Tibial nerve (tissue), 4 donors: Measurements from ENCODE around the gene FAM222B. TPM values are rescaled to one million over a fixed set of nuclear protein-coding genes. Genes with fewer than 3 reads are reported as not detected.

ENCODE experiments used
- DNase-seq, 2 donors: peaks; one replicate each; pipeline ENCODE4 v3.0.0-alpha.2; 2019; ENCODE audit warnings: low spot score in 2 of 2
- H3K27ac ChIP-seq, 4 donors: fragments of 200-600 bp; sonication (generic) in 3 of 4; one replicate each; pipeline ENCODE4 v1.5.1; 2017 to 2019; ENCODE audit warnings: mild to moderate bottlenecking in 1 of 4
- H3K27me3 ChIP-seq, 2 donors: fragments of 200-600 bp; sonication (generic) in 1 of 2; one replicate each; pipeline versions ENCODE4 v1.5.1 to v1.6.0; 2017 to 2019
- H3K36me3 ChIP-seq, 3 donors: fragments of 200-600 bp; sonication (generic); one replicate each; pipeline ENCODE4 v1.5.1; 2018 to 2019
- H3K4me1 ChIP-seq, 4 donors: fragments of 200-600 bp; sonication (generic) in 3 of 4; one replicate each; pipeline ENCODE4 v1.5.1; 2017 to 2019
- H3K4me3 ChIP-seq, 4 donors: fragments of 200-600 bp; sonication (generic) in 3 of 4; one replicate each; pipeline ENCODE4 v1.5.1; 2017 to 2019; ENCODE audit warnings: mild to moderate bottlenecking in 1 of 4, moderate library complexity in 1 of 4
- H3K9me3 ChIP-seq, 4 donors: fragments of 200-600 bp; sonication (generic) in 3 of 4; one replicate each; pipeline ENCODE4 v1.5.1; 2017 to 2019
- EP300 ChIP-seq, 2 donors: sonication (generic); formaldehyde crosslinking; IDR thresholded peaks; one replicate each; pipeline ENCODE4 v1.6.1; 2017; ENCODE audit warnings: antibody characterized with exemption in 2 of 2, mild to moderate bottlenecking in 1 of 2
- POLR2A ChIP-seq, 2 donors: fragments of 450-650 bp; IDR thresholded peaks; one replicate each; pipeline ENCODE4 v1.6.1; 2017; ENCODE audit warnings: antibody characterized with exemption in 2 of 2, mild to moderate bottlenecking in 2 of 2, moderate library complexity in 2 of 2
- WGBS, 2 donors: methylation state at CpG; one replicate each; pipeline ENCODE4 v1.1.5; 2018; 5-methylcytosine and 5-hydroxymethylcytosine counted together
- total RNA-seq, 4 donors: library from RNA; depleted of rRNA; stranded (reverse); fragments of >200 nt; gene quantifications; one replicate each; pipeline ENCODE4 v1.1.0, GENCODE V29; 2016
- TF ChIP-seq, protein P1 (sequence below), 5 experiments: fragments of 200-600 bp in 3 of 5; fragments of 450-650 bp in 2 of 5; sonication (generic) in 3 of 5; IDR thresholded peaks; one replicate each; pipeline ENCODE4 v1.5.1; 2016 to 2019; ENCODE audit warnings: antibody characterized with exemption in 5 of 5, mild to moderate bottlenecking in 3 of 5, moderate library complexity in 2 of 5

The FAM222B gene
- total RNA-seq, 4 donors from 2014 or later = 6.1 to 17.1 (median 11.4) TPM

DNA sequence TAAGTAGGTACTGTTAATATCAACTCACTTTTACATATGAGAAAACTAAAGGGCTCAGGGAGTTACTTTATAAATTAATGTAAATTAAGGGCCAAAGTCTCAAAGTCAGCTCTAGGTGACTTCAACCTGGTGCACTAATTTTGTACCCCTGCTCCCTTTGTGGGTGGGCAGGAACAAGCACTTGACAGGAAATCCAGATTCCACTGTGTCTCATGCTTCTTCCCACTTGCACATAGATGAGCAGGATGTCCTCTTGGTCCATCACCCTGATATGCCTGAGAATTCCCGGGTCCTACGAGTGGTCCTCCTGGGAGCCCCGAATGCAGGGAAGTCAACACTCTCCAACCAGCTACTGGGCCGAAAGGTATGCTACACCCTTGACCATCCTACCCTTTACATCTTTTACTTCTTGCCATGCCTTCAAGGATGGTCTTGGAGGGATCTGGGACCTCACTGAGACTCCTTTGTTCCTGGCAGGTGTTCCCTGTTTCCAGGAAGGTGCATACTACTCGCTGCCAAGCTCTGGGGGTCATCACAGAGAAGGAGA is 13.5 kb upstream of the FAM222B start:
- Histone ChIP-seq H3K4me1 (peaks cover 0 to 17% (median 8%) of the 10 kb centered on the region in 4 donors), H3K27me3 (no peaks in the 10 kb centered on the region), H3K9me3 (no peaks in the 10 kb centered on the region), H3K27ac (no peak overlapping the region), H3K4me3 (no peak overlapping the region), H3K36me3 (peaks cover 0 to 51% (median 10%) of the 10 kb centered on the region in 3 donors)
- WGBS, 2 donors = 87 to 93% methylated on average over 5 of the region's 5 CpGs
- TF ChIP-seq POLR2A (IDR thresholded peaks at IDR 0.05) = no peak
- no peak for TF ChIP-seq EP300 (IDR thresholded peaks at IDR 0.05)
- TF ChIP-seq, protein P1, sequence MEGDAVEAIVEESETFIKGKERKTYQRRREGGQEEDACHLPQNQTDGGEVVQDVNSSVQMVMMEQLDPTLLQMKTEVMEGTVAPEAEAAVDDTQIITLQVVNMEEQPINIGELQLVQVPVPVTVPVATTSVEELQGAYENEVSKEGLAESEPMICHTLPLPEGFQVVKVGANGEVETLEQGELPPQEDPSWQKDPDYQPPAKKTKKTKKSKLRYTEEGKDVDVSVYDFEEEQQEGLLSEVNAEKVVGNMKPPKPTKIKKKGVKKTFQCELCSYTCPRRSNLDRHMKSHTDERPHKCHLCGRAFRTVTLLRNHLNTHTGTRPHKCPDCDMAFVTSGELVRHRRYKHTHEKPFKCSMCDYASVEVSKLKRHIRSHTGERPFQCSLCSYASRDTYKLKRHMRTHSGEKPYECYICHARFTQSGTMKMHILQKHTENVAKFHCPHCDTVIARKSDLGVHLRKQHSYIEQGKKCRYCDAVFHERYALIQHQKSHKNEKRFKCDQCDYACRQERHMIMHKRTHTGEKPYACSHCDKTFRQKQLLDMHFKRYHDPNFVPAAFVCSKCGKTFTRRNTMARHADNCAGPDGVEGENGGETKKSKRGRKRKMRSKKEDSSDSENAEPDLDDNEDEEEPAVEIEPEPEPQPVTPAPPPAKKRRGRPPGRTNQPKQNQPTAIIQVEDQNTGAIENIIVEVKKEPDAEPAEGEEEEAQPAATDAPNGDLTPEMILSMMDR (IDR thresholded peaks at IDR 0.05) = no peak
- DNase-seq = no peak

DNA sequence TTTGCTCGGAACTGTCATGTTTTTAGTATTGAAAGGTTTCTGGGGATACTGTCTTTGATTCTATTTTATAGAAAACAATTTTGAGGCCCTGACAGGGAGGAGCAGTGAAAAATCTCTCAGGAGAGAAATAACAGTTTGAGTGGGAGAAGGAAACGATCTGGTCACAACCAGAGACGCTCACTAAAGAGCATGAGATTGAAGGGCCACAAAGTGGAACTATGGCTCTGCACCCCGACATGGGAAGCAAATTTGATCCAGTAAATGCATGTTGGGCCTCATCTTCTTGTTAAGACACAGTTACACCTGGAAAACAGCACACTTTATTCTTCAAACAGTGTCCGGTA is 12.7 kb upstream of the FAM222B start:
- no peak for DNase-seq
- Histone ChIP-seq H3K9me3 (no peaks in the 10 kb centered on the region), H3K27ac (peak overlapping the region; percentile 51 to 87 (median 76)), H3K4me3 (peak overlapping the region; percentile 61 to 74 (median 66)), H3K36me3 (peaks cover 0 to 43% (median 10%) of the 10 kb centered on the region in 3 donors), H3K4me1 (peaks cover 0 to 17% (median 8%) of the 10 kb centered on the region in 4 donors), H3K27me3 (no peaks in the 10 kb centered on the region)
- TF ChIP-seq EP300 (IDR thresholded peaks at IDR 0.05) (no peak), POLR2A (IDR thresholded peaks at IDR 0.05) (no peak)
- TF ChIP-seq, protein P1 (IDR thresholded peaks at IDR 0.05) = no peak
- 16 to 18% methylated on average over 5 of the region's 5 CpGs for WGBS, 2 donors

DNA sequence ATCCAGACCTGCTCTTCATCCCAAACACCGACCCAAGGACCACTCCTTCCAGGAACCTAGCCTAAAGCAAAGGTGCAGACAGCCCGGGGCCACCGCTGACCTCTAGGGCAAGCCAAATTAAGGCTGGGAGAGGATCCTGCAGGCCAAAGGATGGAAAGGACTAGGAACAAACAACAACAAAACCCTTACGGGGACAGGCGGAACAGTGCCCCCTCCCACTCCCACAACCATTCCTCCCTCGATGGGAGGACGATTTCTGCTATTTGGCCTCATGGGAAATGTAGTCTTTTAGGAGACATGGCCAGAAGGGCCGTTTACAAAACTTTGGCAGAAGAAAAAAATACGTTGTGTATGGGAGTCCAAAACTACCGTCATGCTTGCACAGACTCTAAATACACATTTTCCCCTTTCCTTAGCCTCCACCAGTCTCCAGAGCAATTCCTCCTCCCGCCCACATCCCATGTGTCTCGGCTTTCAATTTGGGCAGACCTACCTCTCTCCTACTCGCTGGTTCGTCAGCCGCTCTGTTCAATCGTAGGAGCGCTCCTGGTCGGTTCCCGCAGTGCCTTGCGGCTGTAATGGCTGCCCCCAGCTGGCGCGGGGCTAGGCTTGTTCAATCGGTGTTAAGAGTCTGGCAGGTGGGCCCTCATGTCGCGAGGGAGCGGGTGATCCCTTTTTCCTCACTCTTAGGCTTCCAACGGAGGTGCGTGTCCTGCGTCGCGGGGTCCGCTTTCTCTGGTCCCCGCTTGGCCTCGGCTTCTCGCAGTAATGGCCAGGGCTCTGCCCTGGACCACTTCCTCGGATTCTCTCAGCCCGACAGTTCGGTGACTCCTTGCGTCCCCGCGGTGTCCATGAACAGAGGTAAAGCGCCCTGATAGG is 12.1 kb upstream of the FAM222B start, which contains the start of gene ERAL1:
TSS of gene ERAL1 (plus strand) at position 560 of the 879 bp plus-strand sequence. CDS start at position 579, 19 bp downstream.
- TF ChIP-seq, protein P1 (IDR thresholded peaks at IDR 0.05) = no peak
- TF ChIP-seq EP300 (IDR thresholded peaks at IDR 0.05) (peak in 1 of 2 donors; percentile 87), POLR2A (IDR thresholded peaks at IDR 0.05) (peak in 1 of 2 donors; percentile 48)
- DNase-seq = peak; percentile 59 to 79
- peak within 1 kb of the TSS; percentile 51 to 87 (median 76) for H3K27ac ChIP-seq
- no peaks in the 10 kb centered on the region for H3K27me3 ChIP-seq
- WGBS, 2 donors = 2% methylated on average over 41 to 42 of the region's 42 CpGs
- no peaks in the 10 kb centered on the region for H3K9me3 ChIP-seq
- peaks cover 0 to 17% (median 8%) of the 10 kb centered on the region in 4 donors for H3K4me1 ChIP-seq
- H3K4me3 ChIP-seq = peak within 1 kb of the TSS; percentile 61 to 74 (median 66)
- peaks cover 0 to 37% (median 10%) of the 10 kb centered on the region in 3 donors for H3K36me3 ChIP-seq

GRCh38 chr17:28853295-28853694 is 10.7 kb upstream of the FAM222B start:
- WGBS, 2 donors = 91 to 94% methylated on average over 2 of the region's 2 CpGs
- Histone ChIP-seq H3K4me3 (no peak overlapping the region), H3K4me1 (peaks cover 0 to 17% (median 8%) of the 10 kb centered on the region in 4 donors), H3K27me3 (no peaks in the 10 kb centered on the region), H3K36me3 (peaks cover 0 to 23% (median under 1%) of the 10 kb centered on the region in 3 donors), H3K9me3 (no peaks in the 10 kb centered on the region), H3K27ac (no peak overlapping the region)
- TF ChIP-seq EP300 (IDR thresholded peaks at IDR 0.05) (no peak), POLR2A (IDR thresholded peaks at IDR 0.05) (no peak)
- TF ChIP-seq, protein P1 (IDR thresholded peaks at IDR 0.05) = no peak
- DNase-seq = no peak

- Histone ChIP-seq H3K9me3 (no peaks in the 10 kb centered on the region), H3K4me1 (peaks cover 0 to 3% (median 1%) of the 10 kb centered on the region in 4 donors), H3K4me3 (no peak overlapping the region), H3K36me3 (no peaks in the 10 kb centered on the region), H3K27ac (no peak overlapping the region), H3K27me3 (no peaks in the 10 kb centered on the region)
- DNase-seq = no peak
- WGBS, 2 donors = 75 to 86% methylated on average over 5 of the region's 5 CpGs
- no peak for TF ChIP-seq EP300 (IDR thresholded peaks at IDR 0.05)
- TF ChIP-seq, protein P1 (IDR thresholded peaks at IDR 0.05) = no peak
- TF ChIP-seq POLR2A (IDR thresholded peaks at IDR 0.05) = no peak
Measured at GRCh38 chr17:28849281-28849680, 6.7 kb upstream of the FAM222B start.
